ENCODE results near the gene NHEJ1. TPM values are rescaled to one million over a fixed set of nuclear protein-coding genes. Genes with fewer than 3 reads are reported as not detected.

Gene NHEJ1
- total and polyA plus RNA-seq, 2 of the 13 experiments (the other 11 are each of a cell fraction or from before 2014, with no cell fraction given), result 30.0 to 30.7 TPM

DNA sequence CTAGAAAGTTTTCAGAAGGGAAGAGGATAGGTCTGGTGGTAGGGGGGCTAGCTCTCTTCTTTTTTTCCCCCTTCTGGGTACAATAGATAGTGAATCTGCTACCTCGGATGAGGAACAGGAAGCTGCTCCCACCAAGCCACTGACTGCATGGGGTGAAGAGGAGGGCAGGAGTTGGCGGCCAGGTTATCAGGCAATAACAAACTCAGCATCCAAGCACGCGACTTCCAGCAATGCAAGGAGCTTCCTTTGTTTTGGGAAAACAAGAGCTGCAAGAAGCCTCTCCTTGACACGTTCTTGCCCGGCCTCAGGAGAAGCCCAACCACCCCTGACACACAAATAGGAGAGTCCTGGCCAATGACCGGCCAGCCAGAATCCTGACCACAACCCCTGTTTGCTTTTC is 32.2 kb downstream of the NHEJ1 start (continued):
- TF ChIP-seq, protein P1, sequence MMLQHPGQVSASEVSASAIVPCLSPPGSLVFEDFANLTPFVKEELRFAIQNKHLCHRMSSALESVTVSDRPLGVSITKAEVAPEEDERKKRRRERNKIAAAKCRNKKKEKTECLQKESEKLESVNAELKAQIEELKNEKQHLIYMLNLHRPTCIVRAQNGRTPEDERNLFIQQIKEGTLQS (CRISPR knock-in tag; IDR thresholded peaks at IDR 0.05), result no peak
- TF ChIP-seq ESRRA (CRISPR knock-in tag; IDR thresholded peaks at IDR 0.05; ENCODE audit: low read depth) (no peak), ZBTB7B (CRISPR knock-in tag; IDR thresholded peaks at IDR 0.05) (no peak), MED1 (CRISPR knock-in tag; IDR thresholded peaks at IDR 0.05) (no peak), GTF3A (CRISPR knock-in tag; conservative IDR thresholded peaks at IDR 0.05) (no peak)
- TF ChIP-seq, protein P2, sequence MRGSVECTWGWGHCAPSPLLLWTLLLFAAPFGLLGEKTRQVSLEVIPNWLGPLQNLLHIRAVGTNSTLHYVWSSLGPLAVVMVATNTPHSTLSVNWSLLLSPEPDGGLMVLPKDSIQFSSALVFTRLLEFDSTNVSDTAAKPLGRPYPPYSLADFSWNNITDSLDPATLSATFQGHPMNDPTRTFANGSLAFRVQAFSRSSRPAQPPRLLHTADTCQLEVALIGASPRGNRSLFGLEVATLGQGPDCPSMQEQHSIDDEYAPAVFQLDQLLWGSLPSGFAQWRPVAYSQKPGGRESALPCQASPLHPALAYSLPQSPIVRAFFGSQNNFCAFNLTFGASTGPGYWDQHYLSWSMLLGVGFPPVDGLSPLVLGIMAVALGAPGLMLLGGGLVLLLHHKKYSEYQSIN (CRISPR knock-in tag; IDR thresholded peaks at IDR 0.05; ENCODE audit: borderline replicate concordance), result no peak
- TF ChIP-seq, protein P3, sequence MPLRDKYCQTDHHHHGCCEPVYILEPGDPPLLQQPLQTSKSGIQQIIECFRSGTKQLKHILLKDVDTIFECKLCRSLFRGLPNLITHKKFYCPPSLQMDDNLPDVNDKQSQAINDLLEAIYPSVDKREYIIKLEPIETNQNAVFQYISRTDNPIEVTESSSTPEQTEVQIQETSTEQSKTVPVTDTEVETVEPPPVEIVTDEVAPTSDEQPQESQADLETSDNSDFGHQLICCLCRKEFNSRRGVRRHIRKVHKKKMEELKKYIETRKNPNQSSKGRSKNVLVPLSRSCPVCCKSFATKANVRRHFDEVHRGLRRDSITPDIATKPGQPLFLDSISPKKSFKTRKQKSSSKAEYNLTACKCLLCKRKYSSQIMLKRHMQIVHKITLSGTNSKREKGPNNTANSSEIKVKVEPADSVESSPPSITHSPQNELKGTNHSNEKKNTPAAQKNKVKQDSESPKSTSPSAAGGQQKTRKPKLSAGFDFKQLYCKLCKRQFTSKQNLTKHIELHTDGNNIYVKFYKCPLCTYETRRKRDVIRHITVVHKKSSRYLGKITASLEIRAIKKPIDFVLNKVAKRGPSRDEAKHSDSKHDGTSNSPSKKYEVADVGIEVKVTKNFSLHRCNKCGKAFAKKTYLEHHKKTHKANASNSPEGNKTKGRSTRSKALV (CRISPR knock-in tag; IDR thresholded peaks at IDR 0.05), result no peak

DNA sequence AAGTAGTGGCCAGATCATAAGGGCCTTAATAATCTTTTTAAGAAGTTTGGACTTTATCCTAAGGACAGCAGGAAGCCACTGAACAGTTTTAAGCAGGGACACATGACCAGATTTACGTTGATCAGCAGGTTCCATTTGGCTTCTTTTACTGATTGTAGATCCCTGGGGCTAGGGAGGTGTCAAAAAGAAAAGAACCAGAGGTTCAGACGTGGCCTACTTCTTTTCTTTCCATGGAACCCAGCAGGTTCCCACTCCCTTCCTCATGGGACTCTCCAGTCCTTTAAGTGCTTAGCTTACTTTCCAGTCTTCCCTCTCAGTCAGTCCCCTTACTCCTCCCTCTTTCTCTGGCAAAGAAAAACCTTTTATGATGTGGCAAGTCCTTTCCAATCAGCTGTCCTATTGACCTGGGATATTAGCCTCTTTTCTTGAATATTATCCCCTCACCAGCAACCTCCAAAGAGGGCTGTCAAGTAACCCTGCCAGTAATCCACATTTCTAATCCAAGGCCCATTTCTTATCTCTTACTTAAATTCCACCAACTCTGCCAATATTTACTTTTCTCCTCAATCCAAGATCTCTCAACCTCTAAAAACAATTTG is 33.5 kb downstream of the NHEJ1 start:
- Histone ChIP-seq H3K4me2 (ENCODE audit: low read depth, low read length) (peak overlapping the region; percentile 29; the same call in 1 of the 2 replicates), H3K4me1 (ENCODE audit: insufficient read depth, low read length) (peaks cover 72% of the 10 kb centered on the region)
- CTCF ChIA-PET (ENCODE audit: low intra/inter-chr PET ratio, low total read pairs), result no interaction called here
- TF ChIP-seq KAT8 (CRISPR knock-in tag; IDR thresholded peaks at IDR 0.05) (0 out of 2 replicates have a peak, but pooled peaks have one; percentile 5), TBX2 (CRISPR knock-in tag; IDR thresholded peaks at IDR 0.05; ENCODE audit: borderline replicate concordance) (peak; percentile 10; the same call in 1 of the 2 replicates), PAX8 (CRISPR knock-in tag; IDR thresholded peaks at IDR 0.05; ENCODE audit: borderline replicate concordance) (no peak), HDAC1 (CRISPR knock-in tag; IDR thresholded peaks at IDR 0.05) (0 out of 2 replicates have a peak, but pooled peaks have one; percentile 6), HOXA3 (CRISPR knock-in tag; IDR thresholded peaks at IDR 0.05) (no peak), GFI1 (CRISPR knock-in tag; IDR thresholded peaks at IDR 0.05; ENCODE audit: borderline replicate concordance) (0 out of 2 replicates have a peak, but pooled peaks have one; percentile 42), HOXA5 (CRISPR knock-in tag; IDR thresholded peaks at IDR 0.05) (0 out of 2 replicates have a peak, but pooled peaks have one; percentile 20)
- TF ChIP-seq, protein P4, sequence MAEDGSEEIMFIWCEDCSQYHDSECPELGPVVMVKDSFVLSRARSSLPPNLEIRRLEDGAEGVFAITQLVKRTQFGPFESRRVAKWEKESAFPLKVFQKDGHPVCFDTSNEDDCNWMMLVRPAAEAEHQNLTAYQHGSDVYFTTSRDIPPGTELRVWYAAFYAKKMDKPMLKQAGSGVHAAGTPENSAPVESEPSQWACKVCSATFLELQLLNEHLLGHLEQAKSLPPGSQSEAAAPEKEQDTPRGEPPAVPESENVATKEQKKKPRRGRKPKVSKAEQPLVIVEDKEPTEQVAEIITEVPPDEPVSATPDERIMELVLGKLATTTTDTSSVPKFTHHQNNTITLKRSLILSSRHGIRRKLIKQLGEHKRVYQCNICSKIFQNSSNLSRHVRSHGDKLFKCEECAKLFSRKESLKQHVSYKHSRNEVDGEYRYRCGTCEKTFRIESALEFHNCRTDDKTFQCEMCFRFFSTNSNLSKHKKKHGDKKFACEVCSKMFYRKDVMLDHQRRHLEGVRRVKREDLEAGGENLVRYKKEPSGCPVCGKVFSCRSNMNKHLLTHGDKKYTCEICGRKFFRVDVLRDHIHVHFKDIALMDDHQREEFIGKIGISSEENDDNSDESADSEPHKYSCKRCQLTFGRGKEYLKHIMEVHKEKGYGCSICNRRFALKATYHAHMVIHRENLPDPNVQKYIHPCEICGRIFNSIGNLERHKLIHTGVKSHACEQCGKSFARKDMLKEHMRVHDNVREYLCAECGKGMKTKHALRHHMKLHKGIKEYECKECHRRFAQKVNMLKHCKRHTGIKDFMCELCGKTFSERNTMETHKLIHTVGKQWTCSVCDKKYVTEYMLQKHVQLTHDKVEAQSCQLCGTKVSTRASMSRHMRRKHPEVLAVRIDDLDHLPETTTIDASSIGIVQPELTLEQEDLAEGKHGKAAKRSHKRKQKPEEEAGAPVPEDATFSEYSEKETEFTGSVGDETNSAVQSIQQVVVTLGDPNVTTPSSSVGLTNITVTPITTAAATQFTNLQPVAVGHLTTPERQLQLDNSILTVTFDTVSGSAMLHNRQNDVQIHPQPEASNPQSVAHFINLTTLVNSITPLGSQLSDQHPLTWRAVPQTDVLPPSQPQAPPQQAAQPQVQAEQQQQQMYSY (CRISPR knock-in tag; IDR thresholded peaks at IDR 0.05), result 0 out of 2 replicates have a peak, but pooled peaks have one; percentile 37

More for the DNA sequence above, 33.5 kb downstream of the NHEJ1 start:
- BruUV-seq (replicated peaks), result no TSS peak
- H3K79me2 ChIP-seq (ENCODE audit: insufficient read depth, low read length), result no peaks in the 10 kb centered on the region
- DNase-seq (ENCODE audit: low spot score) (no peak), ATAC-seq (no peak), FAIRE-seq (no peak)
- intact Hi-C loops (cut with micrococcal nuclease; ENCODE audit: unreplicated experiment) (loop anchor here (2.0 kb wide), 2 partner anchors 22 to 68 kb away; no protein-coding TSS in a partner anchor), in situ Hi-C loops (cut with HindIII; ENCODE audit: extremely low pct_ligation_motif_present, low pct_unique_long_range_greater_than_20kb) (no loop called here)
- no peak overlapping the region for H3K27ac ChIP-seq (ENCODE audit: extremely low read length, insufficient read depth, low read length)
- H3K4me3 ChIP-seq (replicated peaks in 1 of 3; ENCODE audit: insufficient read depth in 1 of 3, low read depth in 2 of 3, low read length in 3 of 3), result no peak overlapping the region
- POLR2A ChIA-PET, result no interaction called here
- 74% methylated on average over 2 of the region's 2 CpGs for WGBS (ENCODE audit: low lambda C conversion rate)
- H2AFZ ChIP-seq (ENCODE audit: low read length), result no peak overlapping the region
- no peak overlapping the region for H3K9ac ChIP-seq (ENCODE audit: insufficient read depth, low read depth, low read length)
- peaks cover 23% of the 10 kb centered on the region for H4K20me1 ChIP-seq (ENCODE audit: insufficient read depth, low read length)
- no peaks in the 10 kb centered on the region; a peak in 1 of 5 replicates for H3K36me3 ChIP-seq (replicated peaks in 1 of 2; ENCODE audit: control insufficient read depth in 1 of 2, insufficient read depth in 2 of 2, low read length in 2 of 2)
- no peaks in the 10 kb centered on the region for H3K27me3 ChIP-seq (ENCODE audit: control insufficient read depth in 1 of 2, insufficient read depth in 2 of 2, low read length in 2 of 2)
- H3K9me3 ChIP-seq (ENCODE audit: low read length), result no peaks in the 10 kb centered on the region

All from HepG2 (cell line).